ENCODE data around the gene IER2. TPM values are rescaled to one million over a fixed set of nuclear protein-coding genes. Genes with fewer than 3 reads are reported as not detected.

The IER2 gene
- total and polyA plus RNA-seq, 9 of the 15 experiments (the other 6 are each of a cell fraction or from before 2014, with no cell fraction given) = 4.5 to 205 (median 23.7) TPM

- TF ChIP-seq IRF1 (CRISPR knock-in tag; IDR thresholded peaks at IDR 0.05; ENCODE audit: borderline replicate concordance) = peak; percentile 90; the same call in 1 of the 2 replicates
- TF ChIP-seq KLF16 (IDR thresholded peaks at IDR 0.05) = no peak
- TF ChIP-seq NR2F6 (CRISPR knock-in tag; IDR thresholded peaks at IDR 0.05) = peak; percentile 80; the same call in 1 of the 2 replicates
- TF ChIP-seq ZNF707 (CRISPR knock-in tag; conservative IDR thresholded peaks at IDR 0.05) = no peak
- no peak; the same call in 1 of the 2 replicates for TF ChIP-seq ERF (CRISPR knock-in tag; IDR thresholded peaks at IDR 0.05)
- peak; percentile 43; the same call in 1 of the 2 replicates for TF ChIP-seq ZBTB1 (CRISPR knock-in tag; IDR thresholded peaks at IDR 0.05; ENCODE audit: borderline replicate concordance, low read depth)
- TF ChIP-seq SMAD4 (CRISPR knock-in tag; conservative IDR thresholded peaks at IDR 0.05) = peak; percentile 84
- no peak for TF ChIP-seq TRIM28 (IDR thresholded peaks at IDR 0.05)
- TF ChIP-seq ZNF444 (CRISPR knock-in tag; IDR thresholded peaks at IDR 0.05) = no peak
- TF ChIP-seq CBFA2T3 (IDR thresholded peaks at IDR 0.05) = peak; percentile 51
- peak; percentile 37; the same call in 1 of the 2 replicates for TF ChIP-seq ZNF511 (CRISPR knock-in tag; IDR thresholded peaks at IDR 0.05)
- no peak for TF ChIP-seq HDAC6 (IDR thresholded peaks at IDR 0.05; ENCODE audit: low read depth, low read length)
- no peak for TF ChIP-seq BRCA1 (IDR thresholded peaks at IDR 0.05)
- TF ChIP-seq BRCA1 (CRISPR knock-in tag; IDR thresholded peaks at IDR 0.05) = no peak
- no peak for TF ChIP-seq SMAD2 (IDR thresholded peaks at IDR 0.05; ENCODE audit: low read depth, low read length)
- no peak for TF ChIP-seq HIVEP1 (CRISPR knock-in tag; IDR thresholded peaks at IDR 0.05)
- peak; percentile 78 to 84 for TF ChIP-seq MAZ (CRISPR knock-in tag; conservative IDR thresholded peaks at IDR 0.05 in 1 of 2, IDR thresholded peaks at IDR 0.05 in 1 of 2)
- no peak for TF ChIP-seq NR0B1 (IDR thresholded peaks at IDR 0.05; ENCODE audit: partially characterized antibody)
- TF ChIP-seq MAFK (IDR thresholded peaks at IDR 0.05; ENCODE audit: low read length) = peak; percentile 24; the same call in 1 of the 2 replicates
- TF ChIP-seq E2F8 (IDR thresholded peaks at IDR 0.05; ENCODE audit: low read depth, partially characterized antibody) = peak; percentile 75
- TF ChIP-seq SNIP1 (IDR thresholded peaks at IDR 0.05; ENCODE audit: low read depth) = no peak
- TF ChIP-seq THAP12 (CRISPR knock-in tag; IDR thresholded peaks at IDR 0.05) = peak; percentile 88
Measured at GRCh38 chr19:13152974-13153568, 2.9 kb downstream of the IER2 start (continued).
